SK-N-MC (cell line): Measurements from ENCODE around the gene KAZN.

ENCODE experiments used
- EZH2 ChIP-seq: fragments of 200-600 bp; sonication (generic); IDR thresholded peaks from one replicate; pipeline ENCODE4 v1.6.1; 2017; ENCODE audit warnings: antibody characterized with exemption
- FOXP2 ChIP-seq: optimal IDR thresholded peaks from 2 replicates; pipeline ENCODE3; 2011; ENCODE audit warnings: mild to moderate bottlenecking, moderate library complexity; ENCODE audit not compliant: insufficient read depth; ENCODE audit errors: extremely low read length, control extremely low read depth
- POLR2AphosphoS5 ChIP-seq: IDR thresholded peaks from 2 replicates; pipeline ENCODE4 v1.6.1; 2012; ENCODE audit warnings: mild to moderate bottlenecking, low read depth, low read length, borderline replicate concordance

DNA sequence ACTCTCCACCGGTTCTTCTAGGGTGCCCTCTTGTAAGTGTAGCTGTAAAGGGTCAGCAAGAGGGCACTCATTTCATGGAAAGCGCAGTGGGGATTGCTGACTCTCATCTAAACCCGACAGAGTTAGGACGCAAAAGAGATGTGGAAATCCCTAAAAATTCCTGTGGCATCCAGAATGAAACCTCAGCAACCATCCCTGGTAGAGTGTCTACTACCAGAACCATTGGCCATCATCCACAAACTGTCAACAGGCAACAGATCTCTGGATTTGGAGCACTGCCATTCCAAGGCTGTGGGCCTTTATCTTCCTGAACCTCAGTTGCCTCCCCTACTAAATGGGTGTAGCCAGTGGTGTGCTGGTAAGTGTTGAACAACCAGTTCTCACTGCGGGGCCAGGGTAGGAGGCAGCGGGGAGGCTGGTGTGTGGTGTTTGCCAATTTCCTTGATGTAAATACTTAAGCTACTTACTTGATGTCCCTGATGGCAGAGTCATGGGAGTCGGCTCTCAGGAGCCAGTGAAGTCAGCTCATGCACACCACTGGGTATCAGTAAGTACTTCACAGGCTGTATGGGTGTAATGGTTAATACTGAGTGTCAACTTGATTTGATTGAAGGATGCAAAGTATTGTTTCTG, 195.8 kb downstream of the KAZN start:
- no peak for TF ChIP-seq POLR2AphosphoS5
- TF ChIP-seq EZH2: no peak
- no peak for TF ChIP-seq FOXP2
